GM12875 (cell line): ENCODE data around the gene RBM45.

ENCODE experiments used
- H3K4me3 ChIP-seq: one replicate; pipeline ENCODE4 v1.5.1; 2011; ENCODE audit warnings: low read depth, low read length, control low read depth
- CTCF ChIP-seq: IDR thresholded peaks from 2 replicates; pipeline ENCODE4 v1.5.1; 2011; ENCODE audit warnings: low read depth, mild to moderate bottlenecking, control low read depth, inconsistent platforms, low read length, moderate library complexity, borderline replicate concordance; ENCODE audit not compliant: insufficient read depth

The RBM45 gene

DNA sequence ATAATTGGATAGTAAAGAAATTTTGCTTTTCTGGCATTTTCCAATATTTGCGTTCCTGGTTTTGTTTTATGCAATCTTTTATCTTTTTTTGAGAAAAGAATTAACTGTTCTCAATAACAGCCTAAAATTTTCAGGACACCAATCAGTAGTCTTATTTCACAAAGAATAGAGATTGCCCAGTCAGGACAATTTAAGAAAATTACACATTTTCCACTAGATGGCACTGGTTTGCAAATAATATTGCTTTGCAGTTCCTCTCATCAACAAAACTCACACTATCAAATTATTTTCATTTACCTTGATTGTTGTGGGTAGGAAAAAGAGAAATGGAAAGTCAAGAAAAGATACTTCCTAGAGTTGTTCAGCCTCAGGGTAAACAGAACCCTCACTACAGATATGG, 2.4 kb upstream of the RBM45 start:
- TF ChIP-seq CTCF = peak; percentile 28; the same call in 1 of the 2 replicates
- H3K4me3 ChIP-seq = no peak overlapping the region

DNA sequence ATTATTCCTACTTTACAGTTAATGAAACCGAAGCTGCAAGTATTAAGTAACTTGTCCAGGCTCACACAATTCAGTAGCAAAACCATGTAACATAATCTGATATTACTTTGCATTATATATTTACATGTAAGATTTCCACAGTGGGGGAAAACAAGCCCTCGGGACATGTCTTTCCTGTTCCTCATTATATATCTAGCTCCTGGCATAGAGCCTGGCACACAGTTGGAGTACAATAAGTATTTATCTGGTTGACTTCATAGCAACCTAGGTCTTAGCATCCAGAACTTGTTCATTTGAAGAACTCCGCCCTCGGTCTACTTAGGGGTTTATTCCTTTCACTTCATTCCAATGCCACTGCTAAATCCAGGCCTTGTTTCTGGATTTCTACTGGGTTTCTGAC, 1.6 kb upstream of the RBM45 start:
- no peak for TF ChIP-seq CTCF
- H3K4me3 ChIP-seq = no peak overlapping the region

DNA sequence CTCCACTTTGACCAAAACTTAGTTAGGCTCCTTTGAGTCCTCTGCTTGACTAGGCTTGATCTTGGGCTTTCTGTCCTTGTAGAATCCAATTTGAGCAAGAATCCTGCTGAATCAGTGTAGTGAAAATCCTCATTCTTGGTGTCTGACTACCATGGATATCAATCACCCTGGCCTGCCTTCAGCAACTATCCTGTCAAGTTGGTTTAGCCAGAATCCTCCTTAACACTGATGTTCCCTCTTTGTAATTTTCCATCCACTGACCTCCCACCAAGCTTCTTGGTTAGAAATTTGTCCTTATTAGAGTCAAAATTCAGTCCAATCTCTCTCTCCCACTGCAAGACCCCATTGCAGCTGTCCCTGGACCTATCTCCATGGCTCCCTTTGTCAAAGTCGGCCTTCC, 494 bp upstream of the RBM45 start:
- H3K4me3 ChIP-seq = no peak overlapping the region
- no peak for TF ChIP-seq CTCF

DNA sequence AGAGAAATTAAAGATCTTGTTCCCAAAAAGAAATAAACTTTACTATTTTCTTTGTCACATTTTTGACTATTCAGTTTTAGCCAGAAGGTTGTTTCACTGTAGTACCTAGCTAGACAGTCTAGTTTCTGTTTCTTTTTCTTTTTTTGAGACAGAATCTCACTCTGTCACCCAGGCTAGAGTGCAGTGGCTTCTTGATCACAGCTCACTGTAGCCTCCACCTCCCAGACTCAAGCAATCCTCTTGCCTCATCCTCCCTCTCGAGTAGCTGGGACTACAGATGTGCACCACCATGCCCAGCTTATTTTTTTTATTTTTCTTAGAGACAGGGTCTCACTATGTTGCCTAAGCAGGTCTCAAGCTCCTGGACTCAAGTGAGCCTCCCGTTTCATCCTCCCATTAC, 2.2 kb downstream of the RBM45 start:
- TF ChIP-seq CTCF = no peak
- no peak overlapping the region for H3K4me3 ChIP-seq

- H3K4me3 ChIP-seq = no peak overlapping the region
- no peak for TF ChIP-seq CTCF
Observed at GRCh38 chr2:178115271-178115670, 3.0 kb downstream of the RBM45 start.

DNA sequence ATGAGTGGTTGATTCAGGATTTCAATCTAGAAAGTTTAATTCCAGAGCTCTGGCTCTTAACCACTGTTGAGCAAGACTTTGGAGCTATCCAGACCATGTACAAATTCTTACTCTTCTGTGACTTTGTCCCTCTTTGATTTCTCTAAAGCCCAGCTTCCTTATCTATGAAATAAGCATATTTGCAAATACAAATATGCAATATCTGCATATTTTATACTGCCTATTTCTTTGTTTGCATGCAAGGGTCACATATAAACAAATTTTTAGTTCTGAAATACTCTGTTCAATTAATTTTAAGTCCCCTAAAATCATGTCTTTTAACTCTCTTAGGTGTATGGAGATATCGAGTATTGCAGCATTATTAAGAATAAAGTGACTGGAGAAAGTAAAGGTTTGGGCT, 5.5 kb downstream of the RBM45 start:
- no peak for TF ChIP-seq CTCF
- H3K4me3 ChIP-seq = no peak overlapping the region

- TF ChIP-seq CTCF = no peak
- no peak overlapping the region for H3K4me3 ChIP-seq
Observed at GRCh38 chr2:178119179-178119922, 7.1 kb downstream of the RBM45 start.
